AG20443 (cell line): ENCODE data around the gene KCNE3.
A peak's percentile ranks its signal among the peaks of the same experiment; 100 is the strongest.

Source experiments
- DNase-seq: peaks from one replicate; pipeline ENCODE4 v3.0.0; 2012; ENCODE audit warnings: low spot score, mixed read lengths

Gene KCNE3, protein sequence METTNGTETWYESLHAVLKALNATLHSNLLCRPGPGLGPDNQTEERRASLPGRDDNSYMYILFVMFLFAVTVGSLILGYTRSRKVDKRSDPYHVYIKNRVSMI

DNA sequence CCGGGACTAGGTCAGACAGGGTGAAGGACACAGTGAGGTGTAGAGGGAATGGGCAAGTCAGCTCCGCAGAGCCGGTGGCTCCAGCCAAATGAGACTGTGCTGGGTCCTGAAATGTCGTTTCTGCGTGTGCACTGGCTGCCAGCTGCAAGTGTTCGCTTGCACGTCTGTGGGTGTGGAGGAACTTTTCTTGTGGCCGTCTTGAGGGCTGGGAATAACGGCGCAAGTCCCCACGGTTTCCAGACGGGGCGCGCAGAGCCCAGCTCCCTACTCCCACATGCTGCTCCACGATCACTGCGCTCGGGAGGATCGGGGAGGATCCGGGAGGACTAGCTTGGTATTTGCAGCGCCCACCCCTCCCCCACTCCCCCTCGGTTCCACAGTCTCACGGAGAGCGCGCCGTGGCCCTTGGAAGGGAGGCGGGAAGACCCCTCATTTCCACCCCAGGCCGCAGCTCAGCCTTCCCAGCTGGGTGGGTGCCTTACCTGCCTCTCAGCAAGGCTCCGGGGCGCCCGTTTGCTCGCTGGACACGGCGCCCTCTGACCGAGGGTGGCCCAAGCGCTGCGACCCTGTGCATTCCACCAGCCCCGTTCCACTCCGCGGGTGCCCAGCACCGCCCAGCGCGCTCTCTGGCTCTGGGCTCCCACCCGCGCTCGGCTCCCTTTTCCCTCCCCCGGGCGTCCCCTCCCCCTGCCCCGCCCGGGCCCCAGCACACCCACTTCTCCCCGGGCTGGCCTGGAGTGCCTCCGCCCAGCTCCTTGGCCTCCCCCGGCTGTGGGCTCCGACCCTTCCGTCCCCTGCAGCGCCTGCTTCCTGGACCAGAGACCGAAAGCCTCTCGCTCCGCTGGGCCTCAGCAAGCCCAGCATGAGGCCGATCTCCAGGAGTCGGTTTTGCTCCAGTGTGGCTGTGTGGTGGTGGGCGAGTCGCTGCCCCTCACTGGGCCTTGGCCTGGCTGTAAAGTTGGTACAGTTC, at the start of gene KCNE3:
Gene KCNE3, minus strand, starts transcription at position 634 of the 970 bp plus-strand sequence. CDS start 9,986 bp downstream, outside the sequence.
- DNase-seq, result peak; percentile 60

DNA sequence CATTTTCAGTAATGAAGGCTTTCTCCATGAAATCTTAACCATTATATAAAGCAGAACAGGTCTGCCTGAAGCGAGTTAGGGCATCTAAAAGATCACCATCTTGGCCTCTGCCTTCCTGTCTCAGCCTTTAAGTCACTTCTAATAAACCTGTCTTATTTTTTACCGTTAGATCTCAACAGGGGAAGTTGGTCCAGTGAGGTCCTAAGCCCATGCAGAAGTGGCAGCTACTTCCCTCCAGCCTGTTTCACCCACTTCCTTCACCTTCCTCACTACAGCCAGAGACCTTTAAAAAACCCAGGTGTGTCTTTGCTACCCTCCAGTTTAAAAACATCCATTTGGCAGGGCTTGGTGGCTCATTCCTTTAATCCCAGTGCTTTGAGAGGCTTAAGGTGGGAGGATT, 40.2 kb upstream of the KCNE3 start:
- no peak for DNase-seq

DNA sequence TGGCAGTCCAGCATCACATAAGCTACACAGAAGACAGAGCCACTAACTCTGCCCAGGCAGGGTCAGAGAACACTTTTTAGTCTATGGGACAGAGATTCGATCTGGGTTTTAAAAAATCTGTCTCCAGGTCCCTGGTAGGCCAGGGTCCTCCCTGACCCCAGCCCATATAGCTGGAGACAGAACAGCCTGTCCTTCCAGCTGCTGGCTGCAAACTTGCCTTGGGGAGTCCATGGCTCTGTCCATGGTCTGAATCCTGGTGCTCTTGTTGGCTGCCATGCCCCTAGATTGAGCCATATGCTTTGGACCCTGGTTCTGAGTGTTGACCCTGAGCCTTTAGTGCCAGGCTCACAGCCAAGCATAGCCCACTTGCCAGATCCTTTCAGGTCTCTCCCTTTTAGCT, 39.5 kb upstream of the KCNE3 start:
- no peak for DNase-seq

DNA sequence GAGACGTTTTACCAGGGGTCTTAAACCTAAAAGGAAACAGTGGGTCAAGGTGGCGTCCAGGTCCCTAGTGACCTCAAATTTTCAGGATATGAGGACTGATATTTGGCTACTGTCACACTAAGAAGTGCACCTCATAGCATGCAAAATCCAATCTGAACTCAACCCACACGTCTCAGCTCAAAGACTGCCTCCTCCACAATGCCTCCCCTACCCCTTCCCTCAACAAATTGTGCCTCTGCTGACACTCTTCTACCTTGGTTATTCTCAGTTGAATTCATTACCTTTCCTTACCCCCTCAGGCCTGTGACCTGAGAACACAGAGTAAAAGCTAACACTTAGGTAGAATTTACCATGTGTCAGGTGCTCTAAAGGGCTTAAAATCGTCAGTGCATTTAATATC, 38.6 kb upstream of the KCNE3 start:
- no peak for DNase-seq

DNA sequence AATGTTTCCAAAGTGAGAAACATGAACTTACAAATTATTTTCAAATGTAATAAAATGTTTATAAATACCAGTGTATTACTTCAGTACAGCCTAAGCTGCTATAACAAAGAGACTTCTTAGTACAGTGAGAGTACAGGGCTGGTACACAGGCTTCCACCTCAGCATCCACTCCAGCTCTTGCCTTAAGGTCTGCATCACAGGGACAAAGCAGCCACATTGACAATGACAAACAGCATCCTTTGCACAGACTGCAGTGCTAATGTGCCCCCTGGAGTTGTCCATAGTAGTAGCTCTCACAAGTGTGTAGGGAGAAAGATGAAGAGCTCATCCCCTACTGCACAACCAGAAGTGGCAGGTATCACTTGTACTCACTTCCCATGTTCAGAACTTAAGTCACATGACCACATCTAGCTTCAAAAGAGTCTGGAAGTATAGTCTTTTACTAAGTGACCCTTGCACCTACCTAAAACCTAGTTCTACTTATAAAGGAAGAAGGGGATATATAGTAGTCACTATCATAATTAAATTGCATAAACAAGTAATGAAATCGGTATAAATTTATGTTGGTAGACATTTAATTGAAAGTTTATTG, 36.8 kb upstream of the KCNE3 start:
- no peak for DNase-seq

DNA sequence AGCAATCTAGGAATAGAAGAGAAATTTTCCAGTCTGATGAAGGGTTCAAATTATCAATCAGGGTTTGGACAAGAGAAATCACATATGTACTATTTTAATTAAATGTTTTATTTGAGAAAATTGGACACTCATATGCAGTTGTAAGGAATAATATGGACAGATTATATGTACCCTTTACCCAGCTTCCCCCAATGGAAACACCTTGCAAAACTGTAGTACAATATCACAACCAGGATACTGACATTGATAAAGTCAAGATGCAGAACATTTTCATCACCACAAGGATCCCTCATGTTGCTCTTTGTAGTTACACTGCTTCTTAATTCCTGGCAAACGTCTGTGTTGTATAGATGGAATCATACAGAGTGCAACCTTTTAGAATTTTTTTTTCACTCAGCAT, 27.6 kb upstream of the KCNE3 start:
- DNase-seq, result no peak

DNA sequence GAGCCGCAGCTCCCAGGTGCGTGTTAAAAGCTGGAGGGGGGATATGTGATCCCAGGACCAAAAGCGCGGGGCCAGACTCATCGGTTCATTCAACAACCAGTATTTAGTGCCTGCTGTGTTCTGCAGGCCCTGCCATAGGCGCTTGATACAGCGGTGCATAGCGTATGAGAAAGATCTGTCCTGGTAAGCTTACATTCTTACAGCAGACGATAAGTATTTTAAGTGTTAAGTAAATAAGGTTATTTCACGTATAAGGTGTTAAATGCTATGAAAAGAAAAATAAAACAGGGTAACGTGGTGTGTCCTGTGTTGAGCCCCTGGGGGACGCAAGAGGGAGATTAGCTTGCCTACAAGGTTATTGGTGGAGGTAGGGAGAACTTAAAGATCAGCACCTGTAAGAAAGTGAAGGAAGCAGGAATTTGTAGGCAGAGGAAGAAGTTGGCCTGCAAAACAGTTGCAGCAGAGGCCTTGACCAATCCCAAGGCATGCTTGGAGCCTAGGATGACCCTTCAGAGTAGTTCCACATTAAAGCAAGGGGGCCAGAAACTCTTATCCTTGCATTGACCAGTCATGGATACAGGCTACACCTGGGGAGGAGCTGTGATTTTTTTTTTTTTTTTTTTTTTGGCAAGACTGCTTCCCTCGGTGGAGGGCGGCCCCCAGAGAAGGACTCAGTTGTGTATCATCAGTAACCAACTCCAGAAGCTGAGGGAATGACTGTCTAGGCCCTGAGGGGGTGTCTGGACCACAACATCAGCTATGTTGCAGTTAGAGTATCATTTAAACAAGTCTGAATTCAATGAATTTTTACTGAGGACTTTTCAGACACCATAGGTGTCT, 26.7 kb upstream of the KCNE3 start:
- DNase-seq, result peak; percentile 81

DNA sequence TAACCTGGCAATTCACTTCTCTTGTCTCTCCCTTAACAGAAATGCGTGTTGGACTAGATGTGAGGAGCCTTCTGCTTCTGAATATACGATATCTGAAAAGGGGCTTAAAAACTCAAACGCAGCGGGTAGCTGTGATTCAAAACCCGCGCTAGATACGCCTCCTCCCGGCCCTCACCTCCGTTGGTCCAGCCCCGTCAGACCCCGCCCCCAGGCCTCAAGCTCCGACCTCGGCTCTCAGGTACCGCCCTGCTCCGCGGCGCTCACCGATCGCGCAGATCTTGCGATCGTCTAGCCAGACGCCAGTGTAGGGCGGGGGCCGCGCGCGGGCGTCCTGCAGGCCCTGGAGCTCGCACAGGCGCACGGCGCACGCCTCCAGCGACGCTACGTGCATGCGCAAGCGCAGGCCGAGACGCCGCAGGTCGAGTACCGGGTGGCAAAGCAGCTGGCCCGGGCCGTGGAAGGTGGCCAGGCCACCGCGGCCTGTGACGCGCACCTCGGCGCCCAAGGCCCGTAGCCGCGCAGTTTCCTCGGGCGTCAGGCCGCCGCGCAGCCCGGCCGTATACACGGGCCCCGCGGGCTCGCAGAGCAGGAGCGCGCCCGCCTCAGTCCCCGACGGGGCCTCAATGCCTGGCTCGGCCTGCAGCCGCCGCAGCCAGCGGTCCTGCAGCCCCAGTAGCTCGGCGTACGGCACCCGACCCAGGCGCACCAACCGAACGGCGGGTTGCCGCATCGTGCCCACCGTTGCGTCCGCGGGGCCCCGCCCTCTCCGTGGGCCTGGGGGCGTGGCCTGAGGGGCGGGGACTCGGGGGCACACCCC, 25.8 kb upstream of the KCNE3 start, which contains the start of gene LIPT2:
Gene LIPT2, minus strand, starts transcription at position 751 of the 817 bp plus-strand sequence. Its CDS starts 21 bp downstream, at position 730.
- peak; percentile 98 for DNase-seq

DNA sequence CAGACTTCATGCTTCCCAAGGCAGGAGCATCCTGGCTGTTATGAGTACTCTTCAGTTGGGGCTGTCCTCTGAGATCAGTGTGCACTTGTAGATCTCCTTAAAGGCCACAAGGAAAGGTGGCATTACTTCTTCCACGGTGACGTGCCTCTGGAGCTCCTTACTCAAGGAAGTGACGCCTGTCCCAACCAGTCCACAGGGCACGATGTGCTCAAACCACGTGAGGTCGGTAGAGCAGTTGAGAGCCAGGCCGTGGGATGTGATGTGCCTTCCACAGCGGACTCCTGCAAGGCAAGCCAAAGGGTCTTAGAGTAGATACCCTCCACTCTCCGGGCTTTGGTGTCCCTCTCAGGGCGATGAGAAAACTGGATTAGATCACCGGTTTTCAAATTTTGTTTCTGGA, 24.7 kb upstream of the KCNE3 start:
- no peak for DNase-seq

DNA sequence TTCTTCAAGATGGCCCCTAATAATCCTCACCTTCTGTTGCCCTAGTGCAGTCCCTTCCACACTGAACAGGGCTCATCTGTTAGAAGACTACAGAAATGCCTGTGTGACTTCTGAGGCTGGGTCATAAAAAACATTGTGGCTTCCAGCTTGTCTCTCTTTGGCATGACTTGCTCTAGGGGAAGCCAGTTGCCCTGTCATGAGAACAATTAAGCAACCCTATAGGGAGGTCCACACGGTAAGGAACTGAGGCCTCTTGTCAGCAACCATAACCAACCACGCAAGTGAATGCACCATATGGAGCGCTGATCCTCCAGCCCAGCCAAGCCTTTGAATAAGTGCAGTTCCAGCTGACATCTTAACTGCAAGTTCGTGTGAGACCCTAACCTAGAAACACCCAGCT, 23.6 kb upstream of the KCNE3 start:
- DNase-seq, result no peak

DNA sequence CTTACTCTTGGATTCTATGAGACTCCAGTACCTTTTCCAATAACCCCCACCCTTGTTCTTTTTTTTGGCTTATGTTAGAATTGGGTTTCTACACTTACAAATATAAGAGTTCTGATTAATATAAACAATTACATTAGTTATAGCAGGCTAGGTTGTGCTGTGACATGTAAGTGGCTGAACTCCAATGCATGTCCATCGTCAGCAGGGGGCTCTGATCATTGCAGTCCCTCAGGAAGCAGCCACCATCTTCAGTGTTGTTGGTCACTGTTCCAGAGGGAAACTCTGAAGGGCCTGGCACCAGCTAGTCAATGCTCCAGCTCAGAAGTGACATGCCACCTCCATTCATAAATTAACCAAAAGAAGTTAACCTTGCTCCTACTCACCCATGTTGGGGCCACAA, 20.5 kb upstream of the KCNE3 start:
- DNase-seq, result no peak

DNA sequence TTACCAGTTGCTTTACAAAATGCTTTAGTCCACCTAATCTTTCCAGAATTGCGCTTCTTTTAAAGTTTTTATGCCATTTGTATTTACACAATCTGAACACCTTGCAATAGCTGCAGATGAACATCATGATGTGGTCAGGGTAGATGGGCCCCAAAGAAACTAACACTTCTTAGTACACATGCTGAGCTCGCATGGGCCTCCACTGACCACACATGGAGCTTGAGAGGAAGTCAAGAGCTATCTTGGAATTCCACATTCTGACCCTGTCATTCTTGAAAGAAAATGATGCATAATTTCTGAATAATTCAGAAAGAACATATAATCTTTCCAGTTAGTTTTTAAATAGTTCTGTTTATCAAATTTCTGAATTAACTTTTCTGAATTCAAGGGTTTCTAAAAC, 18.5 kb upstream of the KCNE3 start:
- DNase-seq, result no peak

DNA sequence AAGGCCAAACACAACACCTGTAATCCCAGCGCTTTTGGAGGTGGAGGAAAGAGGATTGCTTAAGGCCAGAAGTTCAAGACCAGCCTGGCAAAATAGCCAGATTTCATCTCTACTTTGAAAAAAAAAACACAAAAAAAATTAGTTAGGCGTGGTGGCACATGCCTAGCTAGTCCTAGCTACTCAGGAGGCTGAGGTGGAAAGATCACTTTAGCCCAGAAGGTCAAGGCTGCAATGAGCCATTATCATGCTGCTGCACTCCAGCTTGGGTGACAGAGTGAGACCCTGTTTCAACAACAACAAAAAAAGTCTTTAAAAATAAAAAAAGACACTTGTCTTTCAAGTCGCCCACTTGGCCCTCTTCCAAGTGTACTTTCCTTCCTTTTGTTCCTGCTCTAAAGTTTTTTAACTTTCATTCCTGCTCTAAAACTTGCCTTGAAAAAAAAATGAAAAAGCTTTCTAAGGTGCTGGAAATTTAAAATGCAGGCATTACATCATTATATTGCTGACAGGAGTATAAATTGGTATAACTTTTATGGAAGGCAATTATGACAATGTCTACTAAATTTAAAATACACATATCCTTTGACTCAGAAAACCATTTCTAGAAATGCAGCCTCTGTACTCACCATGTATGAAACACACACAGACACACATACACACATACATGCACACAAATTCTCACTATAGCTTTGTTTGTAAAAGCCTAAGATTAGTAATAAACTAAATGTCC, 13.5 kb upstream of the KCNE3 start:
- DNase-seq, result no peak

DNA sequence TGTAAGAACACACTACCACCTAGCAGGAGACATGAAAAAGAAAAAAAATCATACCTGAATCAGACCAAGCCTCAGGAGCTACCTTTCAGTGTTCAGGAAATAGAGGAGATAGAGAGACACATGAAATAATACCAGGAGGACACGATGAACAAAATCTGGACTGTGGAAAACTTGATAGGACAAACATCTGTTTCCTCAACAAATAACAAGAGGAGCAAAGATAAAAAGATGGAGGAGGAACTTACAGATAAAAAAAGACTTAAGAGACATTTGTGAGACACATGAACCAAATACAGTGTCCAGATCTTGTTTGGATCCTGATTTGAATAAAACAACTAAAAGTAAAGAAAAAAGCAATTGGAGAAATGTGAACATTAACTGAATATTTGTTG, 12.4 kb upstream of the KCNE3 start:
- no peak for DNase-seq

DNA sequence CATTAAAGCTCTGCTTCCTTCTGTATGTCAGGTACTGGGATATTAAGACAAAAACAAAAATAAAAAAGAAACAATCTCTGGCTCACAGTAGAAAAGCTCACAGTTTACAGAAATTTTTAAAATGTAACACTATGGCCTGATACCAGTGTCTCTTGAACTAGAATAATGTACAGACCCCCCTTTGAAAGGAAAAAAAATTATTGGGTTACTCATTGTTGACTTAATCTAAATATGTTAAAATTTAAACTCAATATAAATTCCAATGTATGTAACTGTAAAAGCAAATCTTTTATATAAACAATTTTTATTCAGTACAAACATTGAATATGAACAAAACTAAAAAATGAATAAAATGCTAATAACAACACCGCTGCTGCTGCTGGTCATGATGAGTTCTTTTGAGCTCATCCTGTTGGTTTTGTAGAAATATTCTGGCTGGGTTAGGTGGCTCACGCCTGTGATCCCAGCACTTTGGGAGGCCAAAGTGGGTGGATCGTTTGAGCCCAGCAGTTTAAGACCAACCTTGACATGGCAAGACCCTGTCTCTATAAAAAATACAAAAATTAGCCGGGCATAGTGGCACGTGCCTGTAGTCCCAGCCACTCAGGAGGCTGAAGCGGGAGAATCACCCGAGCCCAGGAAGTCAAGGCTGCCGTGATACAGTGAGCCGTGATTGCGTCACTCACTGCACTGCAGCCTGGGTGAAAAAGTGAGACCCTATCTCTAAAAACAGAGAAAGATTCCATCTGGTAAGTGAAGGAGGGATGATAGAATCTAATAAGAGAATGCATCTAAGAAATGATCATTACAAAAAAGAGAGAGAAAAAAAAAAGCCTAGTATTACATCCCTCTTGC, 11.8 kb upstream of the KCNE3 start:
- no peak for DNase-seq

DNA sequence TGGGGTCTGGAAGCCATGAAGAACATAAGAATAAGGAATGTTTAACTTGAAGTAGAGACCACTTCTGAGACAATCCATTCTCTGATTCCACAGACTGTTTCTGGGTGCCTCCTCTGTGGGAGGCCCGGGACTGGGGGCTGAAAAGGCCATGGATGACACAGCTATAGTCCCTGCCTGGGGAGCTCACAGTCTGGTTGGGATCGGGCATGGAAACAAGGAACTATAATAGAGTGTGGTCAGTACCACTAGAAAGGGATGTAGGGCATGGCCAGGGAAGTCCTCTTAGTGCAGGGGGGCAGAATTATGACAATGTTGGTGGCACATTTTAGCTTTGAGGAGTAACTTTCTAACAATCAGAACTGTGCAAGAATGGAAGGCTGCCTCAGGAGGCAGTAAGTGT, 9.2 kb upstream of the KCNE3 start:
- DNase-seq, result no peak

DNA sequence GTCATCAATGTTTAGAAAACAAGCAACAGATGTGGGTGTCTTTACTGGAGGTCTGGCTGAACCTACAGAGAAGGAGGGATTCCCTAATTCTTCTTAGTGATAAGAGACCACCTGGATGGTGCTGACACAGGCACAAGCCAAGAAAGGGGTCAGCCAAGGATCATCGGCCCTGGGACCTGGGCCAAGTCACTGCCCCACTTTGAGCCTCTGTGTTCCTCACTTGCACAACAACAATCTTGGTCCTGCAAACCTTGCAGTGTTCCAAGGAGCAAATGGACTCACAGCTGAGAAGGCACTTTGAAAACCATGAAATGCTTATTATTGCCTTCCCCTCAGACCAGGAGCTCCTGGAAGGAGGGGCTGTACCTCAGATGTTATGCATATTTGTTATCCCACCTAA, 7.0 kb upstream of the KCNE3 start:
- no peak for DNase-seq

DNA sequence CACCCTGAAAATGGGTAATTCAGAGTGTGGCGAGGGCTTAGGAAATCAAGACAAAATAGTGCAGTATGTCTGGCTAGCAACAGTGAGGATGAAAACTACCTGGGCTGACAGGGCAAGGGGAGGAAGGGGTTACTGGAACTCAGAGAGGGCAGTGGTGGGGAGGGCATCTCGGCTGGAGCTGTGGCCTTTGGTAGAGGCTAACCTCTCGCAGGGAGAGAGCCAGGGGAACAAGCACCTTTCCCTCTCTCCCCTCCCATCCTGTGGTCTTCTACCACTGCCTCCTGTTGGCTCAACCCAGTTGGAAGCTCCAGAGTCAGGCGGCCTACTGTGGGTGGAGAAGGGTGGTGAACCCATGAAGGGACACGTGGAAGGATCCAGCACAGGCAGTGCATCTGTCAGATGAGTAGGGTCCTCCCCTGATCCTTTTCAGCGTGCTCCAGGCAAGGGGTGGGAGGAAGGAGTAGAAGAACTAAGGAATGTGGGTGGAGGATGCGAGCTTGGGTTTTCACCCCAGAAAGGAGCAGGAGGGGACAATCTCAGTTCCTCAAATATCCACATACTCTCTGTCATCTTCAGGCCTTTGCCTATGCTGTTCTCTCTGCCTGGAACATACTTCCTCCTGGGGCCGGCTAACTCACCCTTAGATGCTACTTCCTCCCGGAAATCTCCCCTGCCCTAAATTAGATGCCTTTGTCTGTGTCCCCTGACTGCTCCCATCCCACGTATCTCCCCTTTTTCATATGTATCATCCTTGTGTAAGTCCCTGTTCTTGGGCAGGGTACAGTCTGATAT, 6.2 kb upstream of the KCNE3 start:
- no peak for DNase-seq
